GM18498 (cell line): ENCODE data around the gene TMEM123.
A peak's percentile ranks its signal among the peaks of the same experiment; 100 is the strongest.
"Not testable (repeated sequence)": the region's sequence is repeated elsewhere in the genome, so short reads cannot be mapped to it uniquely, and the experiment has no call there.

Source experiments
- ATAC-seq: cut with Tn5 transposase; IDR thresholded peaks from one replicate; pipeline ENCODE4 v1.9.1; 2021; ENCODE audit warnings: mild to moderate bottlenecking, moderate library complexity; ENCODE audit not compliant: unreplicated experiment

TMEM123 gene

DNA sequence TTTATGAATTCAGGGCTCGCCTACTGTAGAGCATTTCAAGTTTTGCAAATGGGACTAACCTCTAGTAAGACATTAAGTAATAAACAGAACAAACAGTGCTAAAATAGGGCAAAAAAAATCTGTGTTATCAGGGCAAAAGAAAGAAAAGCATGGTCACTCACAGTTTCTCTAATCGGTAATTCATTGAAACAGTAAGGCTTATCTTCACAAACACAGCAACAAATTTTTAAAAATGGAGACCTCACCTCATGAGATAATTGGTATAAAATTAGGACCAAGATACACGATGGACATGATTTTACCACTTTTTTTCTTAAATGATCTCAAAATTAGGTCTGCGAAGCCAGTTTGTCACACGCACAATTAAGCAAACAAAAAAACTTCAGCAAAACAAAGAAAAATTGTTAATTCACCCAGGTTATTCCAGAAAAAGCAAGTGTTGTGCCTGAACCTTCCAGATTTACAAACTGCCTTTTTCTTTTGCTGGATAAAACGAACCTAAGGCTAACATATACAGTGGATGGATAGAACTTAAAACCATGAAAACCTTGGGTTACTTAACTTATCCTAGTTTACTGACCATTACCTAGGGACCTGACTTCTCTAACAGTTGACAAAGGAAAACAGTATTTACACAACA is 1.4 kb downstream of the TMEM123 start:
- ATAC-seq = no peak

DNA sequence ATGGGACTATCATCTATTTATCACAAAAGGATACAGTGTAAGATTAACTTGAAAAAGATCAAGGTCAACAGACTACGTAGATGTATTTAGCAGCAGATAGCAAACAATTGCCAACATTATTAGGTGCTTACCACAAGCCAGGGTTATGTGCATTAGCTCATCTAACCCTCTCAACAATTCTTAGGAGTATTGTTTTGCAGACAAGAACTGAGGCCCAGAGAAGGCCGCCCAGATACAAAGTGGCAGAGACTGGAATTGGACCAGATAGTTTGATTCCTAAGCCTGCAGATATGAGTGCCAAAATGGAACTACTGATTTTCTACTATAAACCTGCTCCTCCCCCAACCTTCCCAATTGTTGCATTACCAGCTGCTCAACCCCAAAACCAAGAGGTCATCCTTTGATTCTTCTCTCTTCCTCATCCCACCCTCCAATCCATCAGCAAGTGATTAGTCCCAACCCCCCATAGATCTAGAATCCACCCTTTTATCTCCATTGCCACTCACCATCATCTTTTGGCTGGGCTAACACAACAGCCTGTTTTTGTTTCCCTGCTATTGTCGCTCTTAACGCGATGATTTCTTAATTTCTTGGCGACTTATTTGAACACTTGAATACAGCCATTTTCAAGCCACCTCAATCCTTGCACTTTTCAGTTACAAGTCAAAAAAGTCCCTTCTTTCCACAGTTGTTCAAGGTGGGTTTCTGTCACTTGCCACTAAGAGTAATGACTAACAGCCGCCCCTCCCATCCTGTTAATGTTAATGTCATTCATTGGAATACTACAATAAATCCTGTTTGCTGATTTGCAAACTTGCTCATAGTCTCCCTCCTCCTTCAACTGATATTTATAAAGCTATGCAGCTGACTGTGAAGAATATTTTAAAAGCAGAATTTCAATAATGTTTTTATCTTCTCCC is 2.7 kb downstream of the TMEM123 start:
- no peak for ATAC-seq

DNA sequence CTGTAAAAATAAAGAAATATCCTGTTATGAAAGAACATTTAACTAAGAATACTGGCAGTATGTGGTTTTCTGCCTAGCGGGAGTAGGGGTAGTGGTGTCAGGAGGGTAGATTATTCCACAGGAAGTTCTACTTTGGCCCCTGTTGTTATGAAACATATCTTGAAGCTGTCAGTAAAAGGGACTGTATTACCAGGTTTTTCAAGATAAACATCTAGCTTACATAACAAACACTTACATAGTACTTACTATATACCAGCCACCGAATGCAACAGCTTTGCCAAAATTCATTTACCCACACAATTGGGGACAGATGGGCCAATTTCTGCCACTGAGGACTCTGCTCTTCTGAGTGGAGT is 3.7 kb downstream of the TMEM123 start:
- ATAC-seq = no peak

DNA sequence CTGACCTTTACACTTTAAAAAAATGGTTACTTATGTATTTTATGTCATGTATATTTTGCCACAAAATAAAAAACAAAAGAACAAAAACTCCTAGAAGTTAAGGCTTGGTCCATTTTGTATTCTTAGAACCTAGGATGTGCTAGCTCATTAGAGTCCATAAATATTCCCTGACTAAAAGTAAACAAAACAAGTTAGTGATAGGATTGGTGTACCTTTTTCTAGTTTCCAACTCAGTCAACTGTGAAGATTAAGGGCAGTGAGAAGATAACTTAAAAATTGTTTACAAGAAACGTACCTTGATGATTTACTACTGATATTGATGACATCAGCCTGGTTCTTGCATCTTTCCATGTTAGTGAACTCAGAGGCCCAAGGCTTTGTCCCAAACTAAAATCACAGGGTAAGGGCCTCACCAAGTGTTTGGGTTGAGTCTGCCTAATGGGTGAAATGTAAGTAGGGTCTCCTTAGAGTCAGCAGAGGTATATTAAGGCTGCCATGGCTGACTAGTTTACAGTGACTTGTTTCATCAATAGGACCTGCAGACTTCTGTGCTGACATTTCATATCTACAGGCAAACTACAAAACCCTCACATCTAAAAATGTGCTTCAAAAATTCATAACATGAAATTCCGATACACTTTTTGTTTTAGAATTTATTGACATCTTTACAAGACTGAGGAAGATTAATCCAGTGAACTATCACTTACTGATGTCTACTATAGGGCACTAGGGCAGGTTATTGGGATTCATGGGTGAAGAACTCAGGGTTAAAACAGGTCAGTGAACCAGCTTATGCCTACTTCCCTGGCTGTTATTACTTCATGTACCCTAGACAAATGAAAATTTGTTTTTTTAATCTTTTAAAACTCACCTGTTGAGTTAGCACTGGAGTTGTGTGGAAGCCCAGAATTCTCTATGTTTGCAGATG is 4.4 kb downstream of the TMEM123 start:
- ATAC-seq = no peak

DNA sequence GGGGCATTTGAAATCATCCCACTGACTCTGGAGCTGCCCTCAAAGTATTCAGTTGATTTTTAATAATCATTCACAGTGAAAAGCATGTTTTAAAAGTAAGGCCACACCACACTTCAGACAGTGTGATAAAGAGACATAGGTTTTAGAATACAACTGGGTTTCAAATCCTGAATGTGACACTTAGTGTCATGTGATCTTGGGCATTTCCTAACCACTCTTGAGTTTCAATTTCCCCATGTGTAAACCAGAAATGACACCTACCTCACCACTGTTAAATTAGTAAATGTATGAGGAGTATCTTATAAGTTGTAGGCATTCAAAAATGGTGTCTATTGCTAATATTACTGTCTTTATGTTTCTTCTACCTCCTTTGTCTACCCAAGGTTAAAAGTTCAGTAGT is 5.4 kb downstream of the TMEM123 start:
- peak; percentile 49 for ATAC-seq

DNA sequence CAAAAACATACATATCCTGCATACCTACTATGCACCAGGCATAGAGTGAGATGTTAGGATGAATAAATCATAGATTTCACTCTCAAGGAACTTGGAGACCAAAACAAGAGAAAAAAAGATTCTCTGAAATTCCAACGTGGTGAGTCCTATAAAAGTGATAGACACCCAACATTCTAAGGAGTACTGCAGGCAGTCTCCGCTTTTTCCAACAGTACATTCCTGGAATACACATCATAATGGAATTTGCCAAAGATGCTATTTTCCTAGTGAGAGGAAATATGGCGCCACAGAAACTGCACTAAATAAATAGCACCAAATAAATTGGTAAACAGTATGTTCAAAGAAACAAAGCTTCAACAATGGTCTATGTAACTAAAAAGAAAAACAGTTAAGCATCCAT is 6.0 kb downstream of the TMEM123 start:
- ATAC-seq = no peak

DNA sequence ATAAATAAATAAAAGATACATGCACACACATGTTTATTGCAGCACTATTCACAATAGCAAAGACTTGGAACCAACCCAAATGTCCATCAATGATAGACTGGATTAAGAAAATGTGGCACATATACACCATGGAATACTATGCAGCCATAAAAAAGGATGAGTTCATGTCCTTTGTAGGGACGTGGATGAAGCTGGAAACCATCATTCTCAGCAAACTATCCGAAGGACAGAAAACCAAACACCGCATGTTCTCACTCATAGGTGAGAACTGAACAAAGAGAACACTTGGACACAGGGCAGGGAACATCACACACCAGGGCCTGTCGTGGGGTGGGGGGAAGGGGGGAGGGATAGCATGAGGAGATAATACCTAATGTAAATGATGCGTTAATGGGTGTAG is 7.9 kb downstream of the TMEM123 start:
- not testable (repeated sequence) for ATAC-seq

DNA sequence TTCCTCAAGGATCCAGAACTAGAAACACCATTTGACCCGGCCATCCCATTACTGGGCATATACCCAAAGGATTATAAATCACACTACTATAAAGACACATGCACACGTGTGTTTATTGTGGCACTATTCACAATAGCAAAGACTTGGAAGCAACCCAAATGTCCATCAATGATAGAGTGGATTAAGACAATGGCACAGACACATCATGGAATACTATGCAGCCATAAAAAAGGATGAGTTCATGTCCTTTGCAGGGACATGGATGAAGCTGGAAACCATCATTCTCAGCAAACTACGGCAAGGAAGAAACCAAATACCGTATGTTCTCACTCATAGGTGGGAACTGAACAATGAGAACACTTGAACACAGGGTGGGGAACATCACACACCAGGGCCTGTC is 8.4 kb downstream of the TMEM123 start:
- ATAC-seq = not testable (repeated sequence)

DNA sequence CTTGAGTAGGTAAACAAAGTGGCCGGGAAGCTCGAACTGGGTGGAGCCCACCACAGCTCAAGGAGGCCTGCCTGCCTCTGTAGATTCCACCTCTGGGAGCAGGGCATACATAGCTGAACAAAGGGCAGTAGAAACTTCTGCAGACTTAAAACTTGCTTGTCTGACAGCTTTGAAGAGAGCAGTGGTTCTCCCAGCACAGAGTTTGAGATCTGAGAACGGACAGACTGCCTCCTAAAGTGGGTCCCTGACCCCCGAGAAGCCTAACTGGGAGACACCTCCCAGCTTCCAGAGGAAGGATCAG is 13.6 kb downstream of the TMEM123 start:
- ATAC-seq = not testable (repeated sequence)

DNA sequence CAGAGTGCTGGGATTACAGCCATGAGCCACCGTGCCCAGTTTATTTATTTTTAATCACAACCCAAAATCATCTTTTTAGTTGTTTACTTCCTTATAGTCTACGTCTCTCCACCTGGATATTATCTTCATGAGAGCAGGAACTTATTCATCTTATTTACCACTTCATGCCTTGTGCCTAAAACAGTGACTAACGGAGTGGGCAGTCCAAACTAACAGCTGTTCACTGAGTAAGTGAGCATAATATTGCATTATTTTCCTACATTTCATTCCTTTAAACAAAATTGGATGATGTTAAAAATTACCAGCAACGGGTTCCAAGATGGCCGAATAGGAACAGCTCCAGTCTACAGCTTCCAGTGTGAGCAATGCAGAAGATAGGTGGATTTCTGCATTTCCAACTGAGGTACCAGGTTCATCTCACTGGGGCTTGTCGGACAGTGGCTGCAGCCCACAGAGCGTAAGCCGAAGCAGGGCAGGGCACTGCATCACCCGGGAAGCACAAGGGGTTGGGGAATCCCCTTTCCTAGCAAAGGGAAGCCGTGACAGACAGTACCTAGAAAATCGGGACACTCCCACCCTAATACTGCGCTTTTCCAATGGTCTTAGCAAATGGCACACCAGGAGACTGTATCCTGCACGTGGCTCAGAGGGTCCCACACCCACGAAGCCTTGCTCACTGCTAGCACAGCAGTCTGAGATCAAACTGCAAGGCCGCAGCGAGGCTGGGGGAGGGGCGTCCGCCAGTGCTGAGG is 14.1 kb downstream of the TMEM123 start:
- no peak for ATAC-seq

DNA sequence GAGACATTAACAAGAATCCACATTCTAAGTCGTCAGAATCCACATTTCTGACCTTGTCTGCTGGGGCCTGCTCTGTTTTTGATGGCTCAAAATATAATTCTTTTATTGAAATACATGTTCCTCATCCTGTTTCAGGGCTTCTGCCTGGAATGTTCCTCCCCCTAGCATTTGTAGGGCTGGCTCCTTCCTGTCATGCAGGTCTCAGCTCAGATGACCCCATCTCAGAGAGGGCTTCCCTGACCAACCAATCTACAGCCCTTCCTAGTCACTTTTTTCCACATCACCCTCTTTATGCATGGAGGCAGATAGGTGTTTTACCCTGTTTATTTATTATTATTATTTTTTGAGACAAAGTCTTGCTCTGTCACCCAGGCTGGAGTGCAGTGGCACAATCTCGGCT is 14.8 kb downstream of the TMEM123 start:
- no peak for ATAC-seq

DNA sequence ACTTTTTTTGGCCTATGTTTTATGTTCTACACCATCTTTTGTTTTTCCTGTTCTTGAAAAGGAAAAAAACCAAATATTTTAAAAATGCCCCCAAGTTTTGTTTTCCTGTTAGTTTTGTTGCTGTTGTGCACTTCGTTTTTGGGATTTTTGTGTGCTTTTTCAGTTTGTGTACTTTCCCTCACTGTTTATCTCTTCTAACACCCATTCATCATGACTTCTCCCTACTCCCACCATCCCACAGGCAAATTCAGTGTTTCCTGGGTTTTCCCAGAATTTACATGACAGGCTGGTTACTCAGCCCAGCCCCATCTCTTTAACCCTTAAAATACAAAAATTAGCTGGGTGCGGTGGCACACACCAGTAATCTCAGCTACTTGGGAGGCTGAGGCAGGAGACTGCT is 15.6 kb downstream of the TMEM123 start:
- ATAC-seq = no peak

DNA sequence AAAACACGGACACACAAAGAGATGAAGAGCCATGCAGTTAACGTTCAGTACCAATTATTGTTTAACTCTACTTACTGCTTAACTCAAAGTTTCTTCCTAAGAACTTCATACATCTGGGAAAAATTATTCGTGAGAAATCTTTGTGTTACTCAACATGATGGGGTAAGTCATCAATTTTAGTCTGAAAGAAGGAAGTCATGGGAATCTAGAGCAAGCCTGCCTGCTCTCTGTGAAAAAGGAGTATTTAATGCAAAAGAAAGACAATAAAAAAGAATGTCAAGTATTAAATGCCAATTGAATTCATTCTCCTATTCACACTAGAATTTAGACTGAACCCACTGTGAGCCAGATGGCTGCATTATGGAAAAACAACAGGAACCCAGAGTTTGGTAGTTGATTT is 16.0 kb downstream of the TMEM123 start:
- no peak for ATAC-seq

DNA sequence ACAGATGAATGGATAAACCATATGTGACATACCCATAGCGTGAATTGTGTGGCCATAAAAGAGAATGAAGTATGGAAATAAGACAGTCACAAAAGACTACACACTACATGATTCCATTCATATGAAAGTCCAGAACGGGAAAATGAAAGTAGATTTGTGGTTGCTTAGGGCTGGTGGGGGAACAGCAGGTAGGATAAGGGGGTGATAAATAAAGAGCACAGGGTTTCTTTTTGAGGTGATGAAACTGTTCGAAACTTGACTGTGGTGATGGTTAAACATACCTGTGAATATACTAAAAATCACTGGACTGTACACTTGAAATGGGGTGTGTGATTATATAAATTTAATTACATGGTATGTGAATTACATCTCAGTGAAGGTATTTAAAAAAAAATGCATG is 16.9 kb downstream of the TMEM123 start:
- ATAC-seq = no peak

DNA sequence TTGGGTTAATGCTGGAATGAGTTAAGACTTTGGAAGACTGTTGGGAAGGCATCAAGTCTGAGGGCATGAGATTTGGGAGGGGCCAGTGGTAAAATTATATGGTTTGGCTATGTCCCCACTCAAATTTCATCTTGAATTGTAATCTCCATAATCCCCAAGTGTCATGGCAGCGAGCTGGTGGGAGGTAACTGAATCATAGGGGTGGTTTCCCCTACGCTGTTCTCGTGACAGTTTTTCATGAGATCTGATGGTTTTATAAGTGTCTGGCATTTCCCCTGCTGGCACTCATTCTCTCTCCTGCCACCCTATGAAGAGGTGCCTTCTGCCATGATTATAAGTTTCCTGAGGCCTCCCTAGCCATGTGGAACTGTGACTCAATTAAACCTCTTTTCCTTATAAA is 19.0 kb downstream of the TMEM123 start:
- not testable (repeated sequence) for ATAC-seq

DNA sequence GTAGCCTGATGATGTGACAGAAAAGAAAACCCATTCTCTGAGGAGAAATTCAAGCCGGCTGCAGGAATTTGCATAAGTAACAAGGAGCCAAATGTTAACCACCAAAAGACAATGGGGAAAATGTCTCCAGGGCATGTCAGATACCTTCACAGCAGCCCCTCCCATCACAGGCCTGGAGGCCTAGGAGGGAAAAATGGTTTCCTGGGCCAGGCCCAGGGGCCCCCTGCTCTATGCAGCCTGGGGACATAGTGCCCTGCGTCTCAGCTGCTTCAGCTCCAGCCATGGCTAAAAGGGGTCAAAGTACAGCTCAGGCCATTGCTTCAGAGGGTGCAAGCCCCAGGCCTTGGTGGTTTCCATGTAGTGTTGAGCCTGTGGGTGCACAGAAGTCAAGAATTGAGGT is 20.0 kb downstream of the TMEM123 start:
- not testable (repeated sequence) for ATAC-seq

DNA sequence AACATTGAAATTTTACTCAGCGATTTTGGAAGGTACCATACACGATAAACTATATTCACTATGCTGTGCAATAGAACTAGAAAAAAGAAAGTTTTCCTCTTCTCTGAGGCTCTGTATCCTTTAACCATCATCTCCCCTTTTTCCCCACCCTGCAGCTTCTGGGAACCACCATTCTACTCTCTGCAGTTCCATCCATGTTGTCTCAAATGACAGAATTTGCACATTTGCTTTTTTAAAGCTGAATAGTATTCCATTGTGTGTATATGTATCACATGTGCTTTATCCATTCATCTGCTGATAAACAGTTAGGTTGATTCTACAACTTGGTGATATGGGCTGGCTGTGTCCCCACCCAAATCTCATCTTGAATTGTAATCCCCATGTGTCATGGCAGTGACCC is 21.2 kb downstream of the TMEM123 start:
- no peak for ATAC-seq

DNA sequence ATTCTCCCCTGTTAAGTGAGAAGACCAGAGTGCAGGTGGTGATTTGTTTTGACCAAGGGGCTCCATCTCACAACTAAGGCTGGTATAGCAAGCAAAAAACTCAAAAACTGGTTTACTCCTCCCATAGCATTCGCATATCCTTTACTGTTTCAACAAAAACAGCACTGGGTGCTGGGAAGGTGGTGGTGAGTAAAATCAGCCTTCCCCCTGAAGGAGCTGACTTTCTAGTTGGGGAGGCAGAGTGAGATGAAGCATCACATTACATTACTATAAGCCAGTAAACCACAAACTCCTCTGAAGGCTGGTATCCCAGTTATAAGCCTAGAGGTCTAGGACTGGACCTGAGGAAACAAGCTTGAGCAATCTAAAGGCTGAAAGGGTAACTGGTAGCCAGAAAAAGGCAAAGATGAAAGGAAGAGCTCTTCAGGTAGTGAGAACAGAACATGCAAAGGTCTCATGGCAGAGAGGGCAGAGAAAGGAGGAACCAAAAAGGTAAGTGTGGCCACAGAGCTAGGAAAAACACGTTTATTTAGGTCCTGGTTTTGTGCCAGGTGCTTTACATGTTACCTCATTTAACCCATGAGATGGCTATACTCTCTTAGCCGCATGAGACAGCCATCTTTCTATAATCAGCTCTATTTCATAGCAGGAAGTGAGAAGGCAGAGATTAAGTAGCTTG is 22.3 kb downstream of the TMEM123 start:
- ATAC-seq = peak; percentile 90

DNA sequence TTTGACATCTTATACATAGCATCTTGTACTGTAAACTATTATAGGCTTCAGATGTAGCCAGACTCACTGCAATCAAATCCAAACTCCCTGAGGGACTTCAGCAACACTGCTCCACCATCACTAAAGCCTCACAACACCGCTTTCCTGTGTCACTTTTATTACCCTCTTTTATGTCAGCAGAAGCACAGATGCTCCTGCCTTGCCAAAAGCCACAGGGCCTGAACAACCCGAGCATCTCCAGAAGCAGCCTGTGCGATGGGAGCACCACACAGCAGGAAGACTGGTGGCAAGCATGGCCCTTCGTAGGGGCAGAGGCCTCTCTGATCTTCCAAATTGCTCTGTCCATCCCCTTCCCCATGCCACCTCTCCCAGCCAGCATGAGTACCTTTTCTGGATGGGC is 22.9 kb downstream of the TMEM123 start:
- ATAC-seq = peak; percentile 2

DNA sequence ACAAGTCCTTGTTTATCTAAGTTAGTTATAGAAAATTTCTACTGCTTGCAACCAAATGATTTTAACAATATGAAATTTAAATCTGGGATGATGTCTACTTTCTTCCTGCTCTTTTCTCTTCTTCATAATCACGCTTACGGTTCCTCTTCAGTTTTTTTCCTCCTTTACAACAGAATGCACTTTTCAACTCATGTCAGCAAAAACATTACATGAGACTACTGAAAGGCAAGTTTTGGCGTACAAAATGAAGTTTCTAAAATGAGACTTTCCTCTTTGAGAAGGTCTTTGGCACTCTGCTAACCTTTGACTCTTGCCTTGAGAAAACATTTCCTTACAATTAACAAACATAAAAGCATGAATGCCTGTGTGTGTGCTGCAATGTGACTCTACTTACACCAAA is 23.3 kb downstream of the TMEM123 start:
- ATAC-seq = no peak
